Measurements from ENCODE around the gene PDLIM5. TPM values are rescaled to one million over a fixed set of nuclear protein-coding genes. Genes with fewer than 3 reads are reported as not detected.

PDLIM5 gene
- total RNA-seq, 4 donors from 2014 or later, result 90.8 to 169 (median 121) TPM

- no peak for TF ChIP-seq CTCF (IDR thresholded peaks at IDR 0.05; ENCODE audit: low read depth)
Observed at GRCh38 chr4:94536649-94537469, 85.1 kb downstream of the PDLIM5 start.

GRCh38 chr4:94537921-94538628 is 86.3 kb downstream of the PDLIM5 start:
- TF ChIP-seq CTCF (IDR thresholded peaks at IDR 0.05; ENCODE audit: low read depth), result no peak

GRCh38 chr4:94540476-94540875 is 88.7 kb downstream of the PDLIM5 start:
- no peak for TF ChIP-seq CTCF (IDR thresholded peaks at IDR 0.05; ENCODE audit: low read depth)

- TF ChIP-seq CTCF (IDR thresholded peaks at IDR 0.05; ENCODE audit: low read depth), result no peak
Observed at GRCh38 chr4:94544811-94545210, 93.1 kb downstream of the PDLIM5 start.

GRCh38 chr4:94545296-94545695 is 93.6 kb downstream of the PDLIM5 start:
- TF ChIP-seq CTCF (IDR thresholded peaks at IDR 0.05; ENCODE audit: low read depth), result no peak

- no peak for TF ChIP-seq CTCF (IDR thresholded peaks at IDR 0.05; ENCODE audit: low read depth)
Observed at GRCh38 chr4:94546949-94547348, 95.2 kb downstream of the PDLIM5 start.

- no peak for TF ChIP-seq CTCF (IDR thresholded peaks at IDR 0.05; ENCODE audit: low read depth)
Observed at GRCh38 chr4:94548571-94548970, 96.8 kb downstream of the PDLIM5 start.
